Measurements from ENCODE around the gene TBCK. TPM values are rescaled to one million over a fixed set of nuclear protein-coding genes. Genes with fewer than 3 reads are reported as not detected.

Gene TBCK
- polyA plus RNA-seq, 1 donor (not counting 4 experiments of a cell fraction or from before 2014, with no cell fraction given): 19.3 TPM

GRCh38 chr4:106305435-106306055, 10.5 kb downstream of the TBCK start:
- no peak for DNase-seq (ENCODE audit: low read depth, low spot score)
- Histone ChIP-seq H3K4me3 (ENCODE audit: control insufficient read depth in 2 of 3, extremely low read depth in 1 of 3, insufficient read depth in 2 of 3, low read depth in 1 of 3, low read length in 3 of 3) (no peak overlapping the region), H2AFZ (ENCODE audit: control insufficient read depth, low read length) (no peak overlapping the region), H3K9ac (ENCODE audit: control insufficient read depth, extremely low read depth, insufficient read depth, low read length) (no peak overlapping the region), H3K4me1 (ENCODE audit: control insufficient read depth, extremely low read depth, insufficient read depth, low read length) (no peaks in the 10 kb centered on the region), H3K27ac (ENCODE audit: control insufficient read depth, insufficient read depth, low read length) (no peak overlapping the region), H3K4me2 (ENCODE audit: control insufficient read depth, extremely low read depth, insufficient read depth, low read depth, low read length) (no peak overlapping the region), H3K9me1 (ENCODE audit: control insufficient read depth, extremely low read depth, insufficient read depth, low read length) (no peaks in the 10 kb centered on the region), H4K20me1 (ENCODE audit: control insufficient read depth, extremely low read depth, insufficient read depth, low read length) (no peaks in the 10 kb centered on the region), H3K36me3 (ENCODE audit: control insufficient read depth in 2 of 2, extremely low read depth in 1 of 2, insufficient read depth in 2 of 2, low read length in 2 of 2) (no peaks in the 10 kb centered on the region), H3K79me2 (ENCODE audit: control insufficient read depth, insufficient read depth, low read length) (peaks cover 2% of the 10 kb centered on the region), H3K27me3 (ENCODE audit: control insufficient read depth, extremely low read depth, insufficient read depth, low read length) (no peaks in the 10 kb centered on the region), H3K9me3 (ENCODE audit: control insufficient read depth, low read depth, low read length) (no peaks in the 10 kb centered on the region)
- no peak for FAIRE-seq
- no peak for TF ChIP-seq CTCF (optimal IDR thresholded peaks at IDR 0.05 in 1 of 3, IDR thresholded peaks at IDR 0.05 in 1 of 3, conservative IDR thresholded peaks at IDR 0.05 in 1 of 3; ENCODE audit: extremely low read depth in 1 of 3, insufficient read depth in 2 of 3, low read length in 3 of 3)
- TF ChIP-seq EZH2 (IDR thresholded peaks at IDR 0.05; ENCODE audit: low read length): no peak
- dilution Hi-C loops (cut with MboI; ENCODE audit: extremely low pct_ligation_motif_present, low sequenced_read_pairs): no loop called here

GRCh38 chr4:106304632-106305031, 11.4 kb downstream of the TBCK start:
- no peak overlapping the region for H3K27ac ChIP-seq (ENCODE audit: control insufficient read depth, insufficient read depth, low read length)
- H3K9me3 ChIP-seq (ENCODE audit: control insufficient read depth, low read depth, low read length): no peaks in the 10 kb centered on the region
- H3K9ac ChIP-seq (ENCODE audit: control insufficient read depth, extremely low read depth, insufficient read depth, low read length): no peak overlapping the region
- no peaks in the 10 kb centered on the region for H3K27me3 ChIP-seq (ENCODE audit: control insufficient read depth, extremely low read depth, insufficient read depth, low read length)
- H3K4me1 ChIP-seq (ENCODE audit: control insufficient read depth, extremely low read depth, insufficient read depth, low read length): no peaks in the 10 kb centered on the region
- H4K20me1 ChIP-seq (ENCODE audit: control insufficient read depth, extremely low read depth, insufficient read depth, low read length): no peaks in the 10 kb centered on the region
- DNase-seq (ENCODE audit: low read depth, low spot score): no peak
- dilution Hi-C loops (cut with MboI; ENCODE audit: extremely low pct_ligation_motif_present, low sequenced_read_pairs): no loop called here
- no peak overlapping the region for H3K4me3 ChIP-seq (ENCODE audit: control insufficient read depth in 2 of 3, extremely low read depth in 1 of 3, insufficient read depth in 2 of 3, low read depth in 1 of 3, low read length in 3 of 3)
- FAIRE-seq: no peak
- H3K9me1 ChIP-seq (ENCODE audit: control insufficient read depth, extremely low read depth, insufficient read depth, low read length): no peaks in the 10 kb centered on the region
- H2AFZ ChIP-seq (ENCODE audit: control insufficient read depth, low read length): no peak overlapping the region
- no peaks in the 10 kb centered on the region for H3K36me3 ChIP-seq (ENCODE audit: control insufficient read depth in 2 of 2, extremely low read depth in 1 of 2, insufficient read depth in 2 of 2, low read length in 2 of 2)
- no peaks in the 10 kb centered on the region for H3K79me2 ChIP-seq (ENCODE audit: control insufficient read depth, insufficient read depth, low read length)
- TF ChIP-seq EZH2 (IDR thresholded peaks at IDR 0.05; ENCODE audit: low read length) (no peak), CTCF (optimal IDR thresholded peaks at IDR 0.05 in 1 of 3, IDR thresholded peaks at IDR 0.05 in 1 of 3, conservative IDR thresholded peaks at IDR 0.05 in 1 of 3; ENCODE audit: extremely low read depth in 1 of 3, insufficient read depth in 2 of 3, low read length in 3 of 3) (no peak)
- H3K4me2 ChIP-seq (ENCODE audit: control insufficient read depth, extremely low read depth, insufficient read depth, low read depth, low read length): no peak overlapping the region
